Spinal cord (tissue), 10 donors: Measurements from ENCODE around the gene TMEM209. TPM values are rescaled to one million over a fixed set of nuclear protein-coding genes. Genes with fewer than 3 reads are reported as not detected.
"Not testable (repeated sequence)": the region's sequence is repeated elsewhere in the genome, so short reads cannot be mapped to it uniquely, and the experiment has no call there.

Experiments
- DNase-seq, 6 donors: peaks; one replicate each; pipeline versions ENCODE4 v3.0.0 to v3.0.0-alpha.2; 2013 to 2015; ENCODE audit warnings: low spot score in 6 of 6, low read depth in 4 of 6
- H3K27ac ChIP-seq: one replicate; pipeline ENCODE4 v1.5.1; 2013; ENCODE audit warnings: low read depth, low read length, control low read depth
- H3K27me3 ChIP-seq: one replicate; pipeline ENCODE4 v1.6.1; 2013; ENCODE audit warnings: low read length; ENCODE audit not compliant: control insufficient read depth, insufficient read depth
- H3K36me3 ChIP-seq: one replicate; pipeline ENCODE4 v1.6.1; 2013; ENCODE audit warnings: low read length; ENCODE audit not compliant: control insufficient read depth, insufficient read depth
- H3K4me1 ChIP-seq: one replicate; pipeline ENCODE4 v1.6.1; 2013; ENCODE audit warnings: low read length; ENCODE audit not compliant: control insufficient read depth, insufficient read depth
- H3K4me3 ChIP-seq: one replicate; pipeline ENCODE4 v1.5.1; 2013; ENCODE audit warnings: low read depth, low read length, control low read depth
- H3K9me3 ChIP-seq: one replicate; pipeline ENCODE4 v1.6.1; 2013; ENCODE audit warnings: low read length; ENCODE audit not compliant: control insufficient read depth, insufficient read depth
- WGBS: methylation state at CpG from one replicate; pipeline ENCODE4 v1.1.5; 2013; ENCODE audit warnings: missing lambda C conversion rate; ENCODE audit not compliant: insufficient coverage; 5-methylcytosine and 5-hydroxymethylcytosine counted together
- polyA plus RNA-seq, 2 donors: library from polyadenylated mRNA; unstranded; fragments of 120-200 nt; gene quantifications; one replicate each; pipeline ENCODE4 v1.2.1, GENCODE V29; 2013; ENCODE audit not compliant: insufficient read length in 2 of 2
- total RNA-seq, 2 donors: library from RNA; depleted of rRNA in 1 of 2; stranded (reverse); fragments of 120-200 nt in 1 of 2; fragments of >200 nt in 1 of 2; gene quantifications; one replicate each; pipeline versions ENCODE4 v1.2.3 to v1.2.4, GENCODE V29; 2013 to 2014
- donor health status: healthy.

TMEM209 gene
- total and polyA plus RNA-seq, 4 donors: 13.7 to 17.2 (median 15.7) TPM

DNA sequence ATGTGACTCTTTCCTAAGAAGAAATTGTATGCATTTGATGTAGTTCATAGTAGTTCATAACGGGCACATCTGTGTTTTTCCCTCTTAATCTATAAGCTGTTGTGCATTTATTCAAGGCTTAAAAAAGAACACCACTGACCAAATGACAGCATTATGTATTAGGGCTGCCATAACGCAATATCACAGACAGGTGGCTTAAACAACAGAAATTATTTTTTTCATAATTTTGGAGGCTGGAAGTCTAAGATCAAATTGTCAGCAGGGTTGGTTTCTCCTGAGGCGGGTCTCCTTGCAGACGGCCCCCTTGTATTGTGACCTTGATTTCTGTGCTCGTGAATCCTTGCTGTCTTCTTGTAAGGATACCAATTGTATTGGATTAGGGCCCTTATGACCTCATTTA lies 1.8 kb upstream of the TMEM209 start:
- no peak overlapping the region for H3K27ac ChIP-seq
- H3K4me1 ChIP-seq: peaks cover 18% of the 10 kb centered on the region
- peaks cover 4% of the 10 kb centered on the region for H3K36me3 ChIP-seq
- H3K4me3 ChIP-seq: no peak overlapping the region
- no peaks in the 10 kb centered on the region for H3K9me3 ChIP-seq
- WGBS: 82% methylated on average over 2 of the region's 5 CpGs
- H3K27me3 ChIP-seq: no peaks in the 10 kb centered on the region
- DNase-seq: no peak

DNA sequence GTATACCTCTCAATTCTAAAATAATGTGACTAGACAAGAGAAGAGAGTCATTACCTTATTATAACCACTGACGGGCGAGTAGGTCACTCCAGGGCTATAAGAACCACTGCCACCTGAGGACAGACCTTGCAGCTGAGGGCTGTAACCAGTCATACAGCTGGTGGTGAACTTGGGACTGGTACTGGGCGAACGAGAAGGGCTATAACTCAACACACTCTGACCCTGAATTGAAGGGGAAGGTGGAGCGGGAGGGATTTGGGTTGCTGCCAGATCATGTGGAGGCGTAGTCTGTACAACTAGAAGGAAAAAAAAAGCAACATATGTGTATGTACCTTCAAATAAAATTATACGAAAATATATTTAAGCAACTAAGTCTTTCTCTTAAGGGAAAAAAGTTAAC lies 3.4 kb downstream of the TMEM209 start:
- no peak overlapping the region for H3K27ac ChIP-seq
- no peak for DNase-seq
- H3K4me3 ChIP-seq: no peak overlapping the region
- H3K27me3 ChIP-seq: no peaks in the 10 kb centered on the region
- peaks cover 18% of the 10 kb centered on the region for H3K4me1 ChIP-seq
- H3K9me3 ChIP-seq: no peaks in the 10 kb centered on the region
- peaks cover 20% of the 10 kb centered on the region for H3K36me3 ChIP-seq
- no CpG with 5 or more reads among the region's 7 CpGs for WGBS

DNA sequence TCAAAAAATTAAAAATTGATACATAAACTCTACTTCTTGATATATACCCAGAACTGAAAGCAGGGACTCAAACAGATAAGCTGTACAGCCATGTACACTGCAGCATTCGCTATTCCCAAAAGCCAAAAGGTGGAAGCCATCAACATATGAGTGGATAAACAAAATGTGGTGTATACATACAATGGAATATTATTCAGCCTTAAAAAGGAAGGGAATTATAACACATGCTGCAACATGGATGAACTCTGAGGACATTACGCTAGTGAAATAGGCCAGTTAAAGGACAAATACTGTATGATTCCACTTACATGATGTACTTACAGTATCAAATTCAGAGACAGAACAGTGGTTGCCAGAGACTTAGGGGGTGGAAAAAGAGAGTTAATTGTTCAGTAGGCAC lies 8.1 kb downstream of the TMEM209 start:
- Histone ChIP-seq H3K4me3 (no peak overlapping the region), H3K9me3 (no peaks in the 10 kb centered on the region), H3K27me3 (no peaks in the 10 kb centered on the region), H3K36me3 (peaks cover 24% of the 10 kb centered on the region), H3K27ac (no peak overlapping the region), H3K4me1 (no peaks in the 10 kb centered on the region)
- DNase-seq: no peak
- WGBS: no CpG with 5 or more reads among the region's 2 CpGs

DNA sequence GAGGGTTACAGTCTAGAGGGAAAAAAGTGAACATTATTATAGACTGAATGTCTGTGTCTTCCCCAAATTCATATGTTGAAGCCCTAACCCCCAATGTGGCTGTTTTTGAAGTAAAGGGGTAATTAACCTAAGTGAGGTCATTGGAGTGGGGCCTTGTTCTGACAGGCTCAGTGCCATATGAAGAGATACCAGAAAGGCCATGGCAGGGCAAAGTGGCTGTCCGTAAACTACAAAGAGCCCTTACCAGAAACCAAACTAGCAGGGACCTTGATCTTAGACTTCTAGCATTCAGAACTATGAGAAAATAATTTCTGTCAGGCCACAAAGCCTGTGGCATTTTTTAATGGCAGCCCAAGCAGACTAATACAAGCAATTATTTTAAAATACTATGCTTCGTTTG lies 8.7 kb downstream of the TMEM209 start:
- Histone ChIP-seq H3K4me3 (no peak overlapping the region), H3K4me1 (no peaks in the 10 kb centered on the region), H3K9me3 (no peaks in the 10 kb centered on the region), H3K27me3 (no peaks in the 10 kb centered on the region), H3K36me3 (peaks cover 24% of the 10 kb centered on the region), H3K27ac (no peak overlapping the region)
- no peak for DNase-seq
- no CpG with 5 or more reads among the region's 2 CpGs for WGBS

DNA sequence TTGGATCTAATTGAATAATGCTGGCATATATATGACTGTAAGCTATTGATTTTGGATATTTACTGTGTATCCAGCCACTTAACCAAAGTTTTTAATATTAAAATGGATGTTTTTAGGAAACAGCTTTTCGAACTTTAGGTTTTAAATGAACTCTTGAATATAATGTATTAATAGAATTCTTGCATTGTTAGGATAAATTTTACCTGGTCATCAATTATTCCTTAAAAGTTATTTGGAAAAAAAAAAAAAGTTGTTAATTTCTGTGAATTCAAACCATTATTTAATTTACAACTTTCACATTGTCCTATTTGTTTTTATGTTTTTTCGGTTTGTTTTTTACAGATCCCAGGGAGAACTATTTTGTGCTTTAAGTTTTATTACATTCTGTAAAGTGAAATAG lies 9.8 kb downstream of the TMEM209 start:
- no peaks in the 10 kb centered on the region for H3K9me3 ChIP-seq
- no CpG with 5 or more reads among the region's 2 CpGs for WGBS

DNA sequence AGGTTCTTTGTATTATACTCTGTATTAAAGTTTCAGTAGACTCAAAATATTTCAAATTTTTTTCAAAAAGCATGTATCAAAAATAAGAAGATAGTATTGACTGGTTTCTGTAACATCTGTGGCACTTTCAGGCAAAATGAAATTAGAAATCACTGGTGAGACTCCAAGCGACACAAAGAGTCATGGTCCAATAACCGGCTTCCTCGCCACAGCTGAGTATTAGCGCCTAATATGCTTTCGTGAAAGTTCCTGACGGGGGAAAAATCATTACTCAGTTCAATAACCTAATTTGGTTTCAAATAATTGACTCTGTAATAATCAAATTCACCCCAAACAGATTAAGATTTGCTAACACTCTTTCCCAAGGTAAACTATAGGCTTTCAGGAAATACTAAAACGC lies 13.4 kb downstream of the TMEM209 start:
- H3K4me1 ChIP-seq: no peaks in the 10 kb centered on the region
- peaks cover 14% of the 10 kb centered on the region for H3K36me3 ChIP-seq
- H3K27me3 ChIP-seq: no peaks in the 10 kb centered on the region
- H3K4me3 ChIP-seq: no peak overlapping the region
- no peak overlapping the region for H3K27ac ChIP-seq
- no peak for DNase-seq
- 97% methylated on average over 6 of the region's 7 CpGs for WGBS
- H3K9me3 ChIP-seq: no peaks in the 10 kb centered on the region

More for the DNA sequence above, 9.8 kb downstream of the TMEM209 start:
- H3K27me3 ChIP-seq: no peaks in the 10 kb centered on the region
- H3K4me1 ChIP-seq: no peaks in the 10 kb centered on the region
- peaks cover 24% of the 10 kb centered on the region for H3K36me3 ChIP-seq
- DNase-seq: no peak
- H3K4me3 ChIP-seq: no peak overlapping the region
- H3K27ac ChIP-seq: no peak overlapping the region

DNA sequence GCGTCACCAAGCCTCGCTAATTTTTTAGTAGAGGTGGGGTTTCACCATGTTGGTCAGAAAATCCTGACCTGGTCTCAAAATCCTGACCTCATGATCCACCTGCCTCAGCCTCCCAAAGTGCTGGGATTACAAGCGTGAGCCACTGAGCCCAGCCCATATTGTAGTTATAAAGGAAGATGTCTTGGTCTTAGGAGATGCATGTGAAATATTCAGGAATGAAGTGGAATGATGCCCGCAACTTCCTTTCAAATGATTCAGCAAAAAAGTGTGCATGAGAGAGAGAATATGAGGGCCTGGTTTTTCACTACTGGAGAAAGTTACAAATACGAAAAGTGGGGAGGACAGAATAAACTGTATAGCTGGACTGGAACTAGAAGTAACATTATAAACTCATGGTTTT lies 15.9 kb downstream of the TMEM209 start:
- Histone ChIP-seq H3K4me1 (no peaks in the 10 kb centered on the region), H3K9me3 (no peaks in the 10 kb centered on the region), H3K27ac (no peak overlapping the region), H3K27me3 (no peaks in the 10 kb centered on the region), H3K36me3 (peaks cover 14% of the 10 kb centered on the region), H3K4me3 (no peak overlapping the region)
- DNase-seq: no peak
- 33% methylated on average over 1 of the region's 5 CpGs for WGBS

DNA sequence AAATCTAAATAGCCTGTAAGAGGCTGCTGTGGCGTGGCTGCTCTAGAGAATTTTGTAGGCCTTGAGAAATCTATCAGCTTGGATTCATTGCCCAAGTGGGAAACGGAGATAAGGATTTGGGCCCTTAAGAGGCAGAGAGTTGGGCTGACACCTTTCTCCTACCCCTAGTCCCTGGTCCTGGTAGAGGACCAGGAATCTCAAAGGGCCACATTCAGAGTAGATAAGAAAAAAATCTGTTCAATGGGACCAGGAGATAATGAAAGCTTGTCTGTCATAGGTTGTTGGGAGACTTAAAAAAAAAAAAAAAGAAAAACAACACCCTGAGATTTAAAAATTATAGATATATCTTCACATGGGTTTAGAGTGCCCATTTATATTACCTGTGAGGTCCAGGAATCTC lies 17.8 kb downstream of the TMEM209 start:
- Histone ChIP-seq H3K4me3 (no peak overlapping the region), H3K9me3 (no peaks in the 10 kb centered on the region), H3K27ac (no peak overlapping the region), H3K36me3 (peaks cover 6% of the 10 kb centered on the region), H3K4me1 (no peaks in the 10 kb centered on the region), H3K27me3 (no peaks in the 10 kb centered on the region)
- 100% methylated on average over 1 of the region's 2 CpGs for WGBS
- DNase-seq: no peak

DNA sequence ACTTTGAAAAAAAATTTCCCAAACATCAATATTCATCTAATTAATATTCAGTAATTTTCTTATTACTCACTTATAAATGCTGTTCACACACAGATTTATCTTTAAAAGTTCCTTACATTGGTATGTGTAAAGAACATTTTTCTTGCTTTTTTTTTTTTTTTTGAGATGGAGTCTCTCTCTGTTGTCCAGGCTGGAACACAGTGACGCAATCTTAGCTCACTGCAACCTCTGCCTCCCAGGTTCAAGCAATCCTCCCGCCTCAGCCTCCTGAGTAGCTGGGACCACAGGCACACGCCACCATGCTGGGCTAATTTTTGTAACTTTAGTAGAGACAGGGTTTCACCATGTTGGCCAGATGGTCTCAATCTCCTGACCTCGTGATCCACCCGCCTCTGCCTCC lies 20.9 kb downstream of the TMEM209 start:
- not testable (repeated sequence) for H3K36me3 ChIP-seq, H3K4me3 ChIP-seq, H3K27ac ChIP-seq, H3K27me3 ChIP-seq, H3K4me1 ChIP-seq, DNase-seq, H3K9me3 ChIP-seq
- WGBS: 72% methylated on average over 2 of the region's 5 CpGs

DNA sequence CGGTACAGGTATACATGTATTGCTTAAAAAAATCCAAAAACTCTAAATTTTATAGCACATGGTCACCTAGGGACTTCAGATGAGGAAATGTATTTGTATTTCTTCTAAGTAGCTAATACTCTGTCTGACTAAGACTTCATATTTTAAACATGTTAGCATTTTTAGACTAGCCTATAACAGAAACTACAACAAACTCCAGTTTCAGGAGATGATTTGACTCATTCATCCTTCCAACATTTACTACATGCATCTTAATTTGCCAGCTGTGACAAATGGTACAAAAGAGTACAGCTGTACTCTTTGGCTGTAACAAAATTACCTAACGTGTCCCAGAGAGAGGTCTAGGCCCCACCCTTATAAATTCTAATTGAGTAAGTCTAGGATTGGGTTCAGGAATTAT lies 22.2 kb downstream of the TMEM209 start:
- DNase-seq: no peak
- Histone ChIP-seq H3K36me3 (peaks cover 6% of the 10 kb centered on the region), H3K9me3 (no peaks in the 10 kb centered on the region), H3K27ac (no peak overlapping the region), H3K27me3 (no peaks in the 10 kb centered on the region), H3K4me1 (no peaks in the 10 kb centered on the region), H3K4me3 (no peak overlapping the region)
- no CpG with 5 or more reads among the region's 2 CpGs for WGBS
